Heart left ventricle (tissue), 13 donors: ENCODE measurements around the gene CYB5R2.

Experiments
- CTCF ChIP-seq, 12 donors: fragments of 200-600 bp; sonication (generic) in 4 of 12; IDR thresholded peaks; one replicate each; pipeline versions ENCODE4 v1.5.0 to v1.8.0; 2018 to 2022; ENCODE audit warnings: antibody characterized with exemption in 12 of 12, mild to moderate bottlenecking in 5 of 12
- POLR2A ChIP-seq, 2 donors: fragments of 450-650 bp; IDR thresholded peaks; one replicate each; pipeline ENCODE4 v1.6.1; 2017; ENCODE audit warnings: antibody characterized with exemption in 2 of 2, mild to moderate bottlenecking in 2 of 2, moderate library complexity in 2 of 2
- donor health status: ischemic (EF 13 %, LVEDD 7.1; RV severe dilation, severe dysfunction).
- donor health status: DM: no; HTN: yes; CAD: no.
- donor health status: DM: no; HTN: no; CAD: no.
- donor health status: ischemic (EF 25% LVEDD 6.9; RV normal size, moderate dysfunction).
- donor health status: ischemic (EF 25% LVEDD 5.7; RV mildly dilated, moderate dysfunction).
- donor health status: ischemic (EF 35%, LVEDD 5.7; RV mildly dilated, moderate dysfunction).
- donor health status: nonischemic (EF 11% LVEDD 7.7; RV severe dilation, severe dysfunction).
- donor health status: DM: yes; HTN: yes; CAD: no.
- donor health status: PGD.
- donor health status: ischemic (EF 29% LVEDD 5.4; RV normal size, mild dysfunction).
- donor health status: nonischemic (EF 23%, LVEDD 6.1; RV moderate dilation, normal function).

- no peak for TF ChIP-seq CTCF (IDR thresholded peaks at IDR 0.05)
- no peak for TF ChIP-seq POLR2A (IDR thresholded peaks at IDR 0.05)
Measured at GRCh38 chr11:7687386-7687785, 14.1 kb upstream of the CYB5R2 start.
